HG03060 (cell line): ENCODE data around the gene DNM1.

Source experiments
- ATAC-seq: cut with Tn5 transposase; IDR thresholded peaks from one replicate; pipeline ENCODE4 v1.9.1; 2021; ENCODE audit warnings: low read depth, moderate number of reproducible peaks; ENCODE audit not compliant: unreplicated experiment

The DNM1 gene

GRCh38 chr9:128203707-128204551, 750 bp downstream of the DNM1 start:
- no peak for ATAC-seq

- ATAC-seq, result no peak
These were observed 1.7 kb downstream of the DNM1 start for GRCh38 chr9:128204858-128205257.

- no peak for ATAC-seq
These were observed 2.2 kb downstream of the DNM1 start for GRCh38 chr9:128205296-128205944.

- no peak for ATAC-seq
These were observed 3.3 kb downstream of the DNM1 start for GRCh38 chr9:128206484-128206883.

GRCh38 chr9:128206916-128207910, 4.0 kb downstream of the DNM1 start:
- ATAC-seq, result no peak

- no peak for ATAC-seq
These were observed 5.2 kb downstream of the DNM1 start for GRCh38 chr9:128208386-128208785.

GRCh38 chr9:128208946-128209669, 5.9 kb downstream of the DNM1 start:
- no peak for ATAC-seq

GRCh38 chr9:128211186-128211980, 8.2 kb downstream of the DNM1 start:
- ATAC-seq, result no peak

- no peak for ATAC-seq
These were observed 8.8 kb downstream of the DNM1 start for GRCh38 chr9:128211981-128212281.

- no peak for ATAC-seq
These were observed 10.7 kb downstream of the DNM1 start for GRCh38 chr9:128213746-128214497.

GRCh38 chr9:128214571-128215490, 11.7 kb downstream of the DNM1 start:
- ATAC-seq, result no peak

- ATAC-seq, result no peak
These were observed 12.6 kb downstream of the DNM1 start for GRCh38 chr9:128215491-128216409.

GRCh38 chr9:128216781-128217553, 13.8 kb downstream of the DNM1 start:
- no peak for ATAC-seq

- no peak for ATAC-seq
These were observed 15.0 kb downstream of the DNM1 start for GRCh38 chr9:128218172-128218517.

GRCh38 chr9:128218518-128219389, 15.6 kb downstream of the DNM1 start:
- no peak for ATAC-seq
